ENCODE data around the gene SLC22A17. TPM values are rescaled to one million over a fixed set of nuclear protein-coding genes. Genes with fewer than 3 reads are reported as not detected.
A peak's percentile ranks its signal among the peaks of the same experiment; 100 is the strongest.

The SLC22A17 gene
- total and polyA plus RNA-seq, 10 of the 15 experiments (the other 5 are each of a cell fraction or from before 2014, with no cell fraction given), result not detected

DNA sequence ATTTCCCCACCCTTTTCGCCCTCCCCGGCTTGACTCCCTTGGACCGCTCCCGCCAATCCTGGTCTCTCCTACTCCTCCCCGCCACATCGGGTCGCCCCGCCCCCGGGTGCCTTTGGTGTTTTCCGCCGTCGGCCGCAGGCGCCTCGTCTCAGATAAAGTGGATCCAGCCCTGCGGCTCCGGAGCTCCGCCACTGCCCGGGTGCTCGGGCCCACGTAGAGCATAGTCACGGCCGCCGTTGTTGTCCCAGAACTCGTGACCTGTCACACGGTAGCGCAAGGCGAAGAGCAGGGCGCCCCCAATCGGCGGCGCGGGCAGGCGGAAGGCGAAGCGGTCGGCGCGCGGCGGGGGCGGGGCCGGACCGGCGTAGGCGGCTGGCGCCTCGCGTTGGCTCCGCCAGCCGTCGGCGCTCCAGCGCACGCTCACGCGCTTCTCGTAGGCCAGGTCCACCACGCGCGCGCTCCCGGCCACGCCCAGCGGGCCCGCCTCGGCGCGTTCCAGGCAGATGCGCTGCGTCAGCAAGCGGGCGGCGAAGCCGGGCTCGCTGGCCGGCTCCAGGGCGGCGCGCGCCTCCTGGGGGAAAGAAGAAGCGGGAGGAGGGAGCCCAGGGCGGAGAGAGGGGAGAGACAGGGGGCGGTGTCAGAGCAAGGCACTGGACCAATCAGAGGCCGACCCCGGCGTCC, 51.3 kb downstream of the SLC22A17 start (continued):
- TF ChIP-seq ZNF622 (IDR thresholded peaks at IDR 0.05) (no peak), NBN (IDR thresholded peaks at IDR 0.05) (peak; percentile 50; the same call in 1 of the 2 replicates), JUND (IDR thresholded peaks at IDR 0.05; ENCODE audit: low read depth, low read length) (no peak), TAF1 (IDR thresholded peaks at IDR 0.05; ENCODE audit: borderline replicate concordance, low read depth, low read length) (0 out of 2 replicates have a peak, but pooled peaks have one; percentile 46), RAD21 (IDR thresholded peaks at IDR 0.05; ENCODE audit: insufficient read depth, low read depth, low read length) (peak; percentile 43; the same call in 1 of the 2 replicates), NRF1 (conservative IDR thresholded peaks at IDR 0.05; ENCODE audit: low read depth, low read length) (peak; percentile 59; the same call in 1 of the 2 replicates), SMAD5 (IDR thresholded peaks at IDR 0.05; ENCODE audit: low read depth) (peak; percentile 27), POLR2AphosphoS5 (IDR thresholded peaks at IDR 0.05; ENCODE audit: low read length) (no peak), POLR2A (IDR thresholded peaks at IDR 0.05; ENCODE audit: low read depth, low read length) (peak; percentile 78), NFYA (IDR thresholded peaks at IDR 0.05; ENCODE audit: borderline replicate concordance, low read depth, low read length) (no peak), ZNF24 (IDR thresholded peaks at IDR 0.05) (peak; percentile 40; the same call in 1 of the 2 replicates), ZNF274 (IDR thresholded peaks at IDR 0.05; ENCODE audit: insufficient read depth, insufficient read length) (no peak), FOXM1 (IDR thresholded peaks at IDR 0.05; ENCODE audit: low read depth, low read length) (no peak), GABPA (IDR thresholded peaks at IDR 0.05; ENCODE audit: low read depth) (no peak), SREBF1 (IDR thresholded peaks at IDR 0.05; ENCODE audit: low read length) (no peak), CHD2 (IDR thresholded peaks at IDR 0.05; ENCODE audit: borderline replicate concordance, low read depth, low read length) (peak; percentile 72)
- TF ChIP-seq, protein P1, sequence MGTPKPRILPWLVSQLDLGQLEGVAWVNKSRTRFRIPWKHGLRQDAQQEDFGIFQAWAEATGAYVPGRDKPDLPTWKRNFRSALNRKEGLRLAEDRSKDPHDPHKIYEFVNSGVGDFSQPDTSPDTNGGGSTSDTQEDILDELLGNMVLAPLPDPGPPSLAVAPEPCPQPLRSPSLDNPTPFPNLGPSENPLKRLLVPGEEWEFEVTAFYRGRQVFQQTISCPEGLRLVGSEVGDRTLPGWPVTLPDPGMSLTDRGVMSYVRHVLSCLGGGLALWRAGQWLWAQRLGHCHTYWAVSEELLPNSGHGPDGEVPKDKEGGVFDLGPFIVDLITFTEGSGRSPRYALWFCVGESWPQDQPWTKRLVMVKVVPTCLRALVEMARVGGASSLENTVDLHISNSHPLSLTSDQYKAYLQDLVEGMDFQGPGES (IDR thresholded peaks at IDR 0.05), result peak; percentile 58; the same call in 1 of the 2 replicates
- TF ChIP-seq, protein P2, sequence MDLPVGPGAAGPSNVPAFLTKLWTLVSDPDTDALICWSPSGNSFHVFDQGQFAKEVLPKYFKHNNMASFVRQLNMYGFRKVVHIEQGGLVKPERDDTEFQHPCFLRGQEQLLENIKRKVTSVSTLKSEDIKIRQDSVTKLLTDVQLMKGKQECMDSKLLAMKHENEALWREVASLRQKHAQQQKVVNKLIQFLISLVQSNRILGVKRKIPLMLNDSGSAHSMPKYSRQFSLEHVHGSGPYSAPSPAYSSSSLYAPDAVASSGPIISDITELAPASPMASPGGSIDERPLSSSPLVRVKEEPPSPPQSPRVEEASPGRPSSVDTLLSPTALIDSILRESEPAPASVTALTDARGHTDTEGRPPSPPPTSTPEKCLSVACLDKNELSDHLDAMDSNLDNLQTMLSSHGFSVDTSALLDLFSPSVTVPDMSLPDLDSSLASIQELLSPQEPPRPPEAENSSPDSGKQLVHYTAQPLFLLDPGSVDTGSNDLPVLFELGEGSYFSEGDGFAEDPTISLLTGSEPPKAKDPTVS (IDR thresholded peaks at IDR 0.05; ENCODE audit: low read depth, low read length), result no peak
- TF ChIP-seq, protein P3, sequence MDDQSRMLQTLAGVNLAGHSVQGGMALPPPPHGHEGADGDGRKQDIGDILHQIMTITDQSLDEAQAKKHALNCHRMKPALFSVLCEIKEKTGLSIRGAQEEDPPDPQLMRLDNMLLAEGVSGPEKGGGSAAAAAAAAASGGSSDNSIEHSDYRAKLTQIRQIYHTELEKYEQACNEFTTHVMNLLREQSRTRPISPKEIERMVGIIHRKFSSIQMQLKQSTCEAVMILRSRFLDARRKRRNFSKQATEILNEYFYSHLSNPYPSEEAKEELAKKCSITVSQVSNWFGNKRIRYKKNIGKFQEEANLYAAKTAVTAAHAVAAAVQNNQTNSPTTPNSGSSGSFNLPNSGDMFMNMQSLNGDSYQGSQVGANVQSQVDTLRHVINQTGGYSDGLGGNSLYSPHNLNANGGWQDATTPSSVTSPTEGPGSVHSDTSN (IDR thresholded peaks at IDR 0.05; ENCODE audit: insufficient replicate concordance, low read depth, low read length), result peak; percentile 24
- TF ChIP-seq, protein P4, sequence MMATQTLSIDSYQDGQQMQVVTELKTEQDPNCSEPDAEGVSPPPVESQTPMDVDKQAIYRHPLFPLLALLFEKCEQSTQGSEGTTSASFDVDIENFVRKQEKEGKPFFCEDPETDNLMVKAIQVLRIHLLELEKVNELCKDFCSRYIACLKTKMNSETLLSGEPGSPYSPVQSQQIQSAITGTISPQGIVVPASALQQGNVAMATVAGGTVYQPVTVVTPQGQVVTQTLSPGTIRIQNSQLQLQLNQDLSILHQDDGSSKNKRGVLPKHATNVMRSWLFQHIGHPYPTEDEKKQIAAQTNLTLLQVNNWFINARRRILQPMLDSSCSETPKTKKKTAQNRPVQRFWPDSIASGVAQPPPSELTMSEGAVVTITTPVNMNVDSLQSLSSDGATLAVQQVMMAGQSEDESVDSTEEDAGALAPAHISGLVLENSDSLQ (IDR thresholded peaks at IDR 0.05), result peak; percentile 67
- TF ChIP-seq, protein P5, sequence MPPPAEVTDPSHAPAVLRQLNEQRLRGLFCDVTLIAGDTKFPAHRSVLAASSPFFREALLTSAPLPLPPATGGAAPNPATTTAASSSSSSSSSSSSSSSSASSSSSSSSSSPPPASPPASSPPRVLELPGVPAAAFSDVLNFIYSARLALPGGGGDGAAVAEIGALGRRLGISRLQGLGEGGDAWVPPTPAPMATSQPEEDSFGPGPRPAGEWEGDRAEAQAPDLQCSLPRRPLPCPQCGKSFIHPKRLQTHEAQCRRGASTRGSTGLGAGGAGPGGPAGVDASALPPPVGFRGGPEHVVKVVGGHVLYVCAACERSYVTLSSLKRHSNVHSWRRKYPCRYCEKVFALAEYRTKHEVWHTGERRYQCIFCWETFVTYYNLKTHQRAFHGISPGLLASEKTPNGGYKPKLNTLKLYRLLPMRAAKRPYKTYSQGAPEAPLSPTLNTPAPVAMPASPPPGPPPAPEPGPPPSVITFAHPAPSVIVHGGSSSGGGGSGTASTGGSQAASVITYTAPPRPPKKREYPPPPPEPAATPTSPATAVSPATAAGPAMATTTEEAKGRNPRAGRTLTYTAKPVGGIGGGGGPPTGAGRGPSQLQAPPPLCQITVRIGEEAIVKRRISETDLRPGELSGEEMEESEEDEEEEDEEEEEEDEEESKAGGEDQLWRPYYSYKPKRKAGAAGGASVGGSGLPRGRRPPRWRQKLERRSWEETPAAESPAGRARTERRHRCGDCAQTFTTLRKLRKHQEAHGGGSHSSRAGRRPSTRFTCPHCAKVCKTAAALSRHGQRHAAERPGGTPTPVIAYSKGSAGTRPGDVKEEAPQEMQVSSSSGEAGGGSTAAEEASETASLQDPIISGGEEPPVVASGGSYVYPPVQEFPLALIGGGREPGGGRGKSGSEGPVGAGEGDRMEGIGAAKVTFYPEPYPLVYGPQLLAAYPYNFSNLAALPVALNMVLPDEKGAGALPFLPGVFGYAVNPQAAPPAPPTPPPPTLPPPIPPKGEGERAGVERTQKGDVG (CRISPR knock-in tag; IDR thresholded peaks at IDR 0.05), result no peak
- TF ChIP-seq, protein P6, sequence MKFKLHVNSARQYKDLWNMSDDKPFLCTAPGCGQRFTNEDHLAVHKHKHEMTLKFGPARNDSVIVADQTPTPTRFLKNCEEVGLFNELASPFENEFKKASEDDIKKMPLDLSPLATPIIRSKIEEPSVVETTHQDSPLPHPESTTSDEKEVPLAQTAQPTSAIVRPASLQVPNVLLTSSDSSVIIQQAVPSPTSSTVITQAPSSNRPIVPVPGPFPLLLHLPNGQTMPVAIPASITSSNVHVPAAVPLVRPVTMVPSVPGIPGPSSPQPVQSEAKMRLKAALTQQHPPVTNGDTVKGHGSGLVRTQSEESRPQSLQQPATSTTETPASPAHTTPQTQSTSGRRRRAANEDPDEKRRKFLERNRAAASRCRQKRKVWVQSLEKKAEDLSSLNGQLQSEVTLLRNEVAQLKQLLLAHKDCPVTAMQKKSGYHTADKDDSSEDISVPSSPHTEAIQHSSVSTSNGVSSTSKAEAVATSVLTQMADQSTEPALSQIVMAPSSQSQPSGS (IDR thresholded peaks at IDR 0.05; ENCODE audit: low read length), result no peak
